Heart left ventricle (tissue), 13 donors: Measurements from ENCODE around the gene DR1.

Experiments used
- POLR2A ChIP-seq, 2 donors: fragments of 450-650 bp; IDR thresholded peaks; one replicate each; pipeline ENCODE4 v1.6.1; 2017; ENCODE audit warnings: antibody characterized with exemption in 2 of 2, mild to moderate bottlenecking in 2 of 2, moderate library complexity in 2 of 2
- TF ChIP-seq, protein P1 (sequence below), 12 donors: fragments of 200-600 bp; sonication (generic) in 4 of 12; IDR thresholded peaks; one replicate each; pipeline versions ENCODE4 v1.5.0 to v1.8.0; 2018 to 2022; ENCODE audit warnings: antibody characterized with exemption in 12 of 12, mild to moderate bottlenecking in 5 of 12
- donor health status: ischemic (EF 13 %, LVEDD 7.1; RV severe dilation, severe dysfunction).
- donor health status: DM: no; HTN: yes; CAD: no.
- donor health status: DM: no; HTN: no; CAD: no.
- donor health status: ischemic (EF 25% LVEDD 6.9; RV normal size, moderate dysfunction).
- donor health status: ischemic (EF 25% LVEDD 5.7; RV mildly dilated, moderate dysfunction).
- donor health status: ischemic (EF 35%, LVEDD 5.7; RV mildly dilated, moderate dysfunction).
- donor health status: nonischemic (EF 11% LVEDD 7.7; RV severe dilation, severe dysfunction).
- donor health status: DM: yes; HTN: yes; CAD: no.
- donor health status: PGD.
- donor health status: ischemic (EF 29% LVEDD 5.4; RV normal size, mild dysfunction).
- donor health status: nonischemic (EF 23%, LVEDD 6.1; RV moderate dilation, normal function).

DNA sequence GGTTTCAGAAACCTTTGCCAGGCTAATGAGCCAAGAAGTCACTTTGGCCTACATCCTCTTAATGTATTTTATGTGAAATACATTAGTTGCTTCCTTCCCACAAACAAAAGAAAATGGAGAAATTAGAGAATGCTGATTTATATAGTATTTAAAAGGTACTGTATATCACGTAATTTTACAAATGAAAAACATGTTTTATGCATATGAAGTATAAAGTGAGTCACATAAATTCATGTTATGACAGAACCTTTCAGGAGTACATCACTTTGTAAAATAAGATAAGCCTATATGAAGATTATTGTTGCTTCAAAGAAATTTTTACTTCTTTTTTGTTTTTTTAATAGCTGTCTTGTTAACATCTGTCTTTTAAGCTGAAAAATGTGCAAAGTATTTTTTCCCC lies 4.6 kb downstream of the DR1 start:
- TF ChIP-seq, protein P1, sequence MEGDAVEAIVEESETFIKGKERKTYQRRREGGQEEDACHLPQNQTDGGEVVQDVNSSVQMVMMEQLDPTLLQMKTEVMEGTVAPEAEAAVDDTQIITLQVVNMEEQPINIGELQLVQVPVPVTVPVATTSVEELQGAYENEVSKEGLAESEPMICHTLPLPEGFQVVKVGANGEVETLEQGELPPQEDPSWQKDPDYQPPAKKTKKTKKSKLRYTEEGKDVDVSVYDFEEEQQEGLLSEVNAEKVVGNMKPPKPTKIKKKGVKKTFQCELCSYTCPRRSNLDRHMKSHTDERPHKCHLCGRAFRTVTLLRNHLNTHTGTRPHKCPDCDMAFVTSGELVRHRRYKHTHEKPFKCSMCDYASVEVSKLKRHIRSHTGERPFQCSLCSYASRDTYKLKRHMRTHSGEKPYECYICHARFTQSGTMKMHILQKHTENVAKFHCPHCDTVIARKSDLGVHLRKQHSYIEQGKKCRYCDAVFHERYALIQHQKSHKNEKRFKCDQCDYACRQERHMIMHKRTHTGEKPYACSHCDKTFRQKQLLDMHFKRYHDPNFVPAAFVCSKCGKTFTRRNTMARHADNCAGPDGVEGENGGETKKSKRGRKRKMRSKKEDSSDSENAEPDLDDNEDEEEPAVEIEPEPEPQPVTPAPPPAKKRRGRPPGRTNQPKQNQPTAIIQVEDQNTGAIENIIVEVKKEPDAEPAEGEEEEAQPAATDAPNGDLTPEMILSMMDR (IDR thresholded peaks at IDR 0.05), result no peak
- no peak for TF ChIP-seq POLR2A (IDR thresholded peaks at IDR 0.05)
